HUES48 (cell line): ENCODE results near the gene BAD.

Experiments used
- H3K27ac ChIP-seq: one replicate; pipeline ENCODE4 v1.7.0; 2013; ENCODE audit warnings: low read depth, low read length, inconsistent platforms
- H3K27me3 ChIP-seq: 2 replicates; pipeline ENCODE4 v1.6.1; 2013; ENCODE audit warnings: mild to moderate bottlenecking, low read length; ENCODE audit not compliant: control insufficient read depth, insufficient read depth
- H3K36me3 ChIP-seq: 2 replicates; pipeline ENCODE4 v1.6.1; 2013; ENCODE audit warnings: low read length; ENCODE audit not compliant: control insufficient read depth, insufficient read depth
- H3K4me1 ChIP-seq: 2 replicates; pipeline ENCODE4 v1.6.1; 2013; ENCODE audit warnings: mild to moderate bottlenecking, low read length; ENCODE audit not compliant: control insufficient read depth, insufficient read depth
- H3K4me3 ChIP-seq: 2 replicates; pipeline ENCODE4 v1.5.1; 2013; ENCODE audit warnings: mild to moderate bottlenecking, low read depth, low read length
- H3K9ac ChIP-seq: 2 replicates; pipeline ENCODE4 v1.6.1; 2013; ENCODE audit warnings: mild to moderate bottlenecking, low read depth, low read length, moderate library complexity
- H3K9me3 ChIP-seq: 2 replicates; pipeline ENCODE4 v1.6.1; 2013; ENCODE audit warnings: low read length; ENCODE audit not compliant: control insufficient read depth, insufficient read depth

Gene BAD

GRCh38 chr11:64260147-64260708 lies 24.2 kb downstream of the BAD start:
- H3K27me3 ChIP-seq: no peaks in the 10 kb centered on the region
- peaks cover 93% of the 10 kb centered on the region for H3K36me3 ChIP-seq
- H3K4me1 ChIP-seq: no peaks in the 10 kb centered on the region
- no peak overlapping the region for H3K4me3 ChIP-seq
- no peak overlapping the region for H3K27ac ChIP-seq
- no peaks in the 10 kb centered on the region for H3K9me3 ChIP-seq
- no peak overlapping the region for H3K9ac ChIP-seq

GRCh38 chr11:64259533-64260067 lies 24.9 kb downstream of the BAD start:
- peaks cover 97% of the 10 kb centered on the region for H3K36me3 ChIP-seq
- H3K27me3 ChIP-seq: no peaks in the 10 kb centered on the region

GRCh38 chr11:64258946-64259532 lies 25.4 kb downstream of the BAD start:
- Histone ChIP-seq H3K4me1 (no peaks in the 10 kb centered on the region), H3K27me3 (no peaks in the 10 kb centered on the region), H3K9me3 (no peaks in the 10 kb centered on the region), H3K36me3 (peaks cover 96% of the 10 kb centered on the region), H3K9ac (no peak overlapping the region), H3K27ac (no peak overlapping the region), H3K4me3 (no peak overlapping the region)

More at GRCh38 chr11:64259533-64260067, 24.9 kb downstream of the BAD start:
- no peaks in the 10 kb centered on the region for H3K4me1 ChIP-seq
- H3K9ac ChIP-seq: no peak overlapping the region
- H3K4me3 ChIP-seq: no peak overlapping the region
- no peak overlapping the region for H3K27ac ChIP-seq
- no peaks in the 10 kb centered on the region for H3K9me3 ChIP-seq

GRCh38 chr11:64258356-64258755 lies 26.1 kb downstream of the BAD start:
- Histone ChIP-seq H3K4me1 (0 out of 2 replicates have a peak, but pooled peaks cover 1% of the 10 kb centered on the region), H3K9ac (no peak overlapping the region), H3K4me3 (no peak overlapping the region), H3K27ac (no peak overlapping the region), H3K27me3 (no peaks in the 10 kb centered on the region), H3K36me3 (peaks cover 89% of the 10 kb centered on the region), H3K9me3 (no peaks in the 10 kb centered on the region)

GRCh38 chr11:64256300-64256699 lies 28.2 kb downstream of the BAD start:
- Histone ChIP-seq H3K9ac (no peak overlapping the region), H3K9me3 (no peaks in the 10 kb centered on the region), H3K27ac (no peak overlapping the region), H3K36me3 (peaks cover 71% of the 10 kb centered on the region), H3K4me1 (peaks cover 8% of the 10 kb centered on the region), H3K27me3 (no peaks in the 10 kb centered on the region), H3K4me3 (no peak overlapping the region)

- Histone ChIP-seq H3K4me3 (no peak overlapping the region), H3K9ac (no peak overlapping the region), H3K27ac (no peak overlapping the region), H3K4me1 (peaks cover 13% of the 10 kb centered on the region), H3K36me3 (peaks cover 64% of the 10 kb centered on the region), H3K27me3 (no peaks in the 10 kb centered on the region), H3K9me3 (no peaks in the 10 kb centered on the region)
These were observed 29.0 kb downstream of the BAD start for GRCh38 chr11:64255135-64256128.

- Histone ChIP-seq H3K27ac (no peak overlapping the region), H3K9me3 (no peaks in the 10 kb centered on the region), H3K9ac (no peak overlapping the region), H3K4me1 (peaks cover 24% of the 10 kb centered on the region), H3K36me3 (peaks cover 52% of the 10 kb centered on the region), H3K27me3 (no peaks in the 10 kb centered on the region), H3K4me3 (no peak overlapping the region)
These were observed 30.1 kb downstream of the BAD start for GRCh38 chr11:64254326-64254725.

- peak overlapping the region; percentile 26 for H3K27ac ChIP-seq
- peaks cover 44% of the 10 kb centered on the region for H3K36me3 ChIP-seq
- H3K4me3 ChIP-seq: no peak overlapping the region
- no peaks in the 10 kb centered on the region for H3K9me3 ChIP-seq
- H3K9ac ChIP-seq: no peak overlapping the region
- peaks cover 33% of the 10 kb centered on the region for H3K4me1 ChIP-seq
- H3K27me3 ChIP-seq: no peaks in the 10 kb centered on the region
These were observed 31.0 kb downstream of the BAD start for GRCh38 chr11:64253481-64253880.

GRCh38 chr11:64253043-64253442 lies 31.4 kb downstream of the BAD start:
- H3K27ac ChIP-seq: peak overlapping the region; percentile 26
- H3K27me3 ChIP-seq: no peaks in the 10 kb centered on the region
- peaks cover 37% of the 10 kb centered on the region for H3K4me1 ChIP-seq
- no peaks in the 10 kb centered on the region for H3K9me3 ChIP-seq
- H3K4me3 ChIP-seq: peak overlapping the region; percentile 84
- H3K36me3 ChIP-seq: peaks cover 40% of the 10 kb centered on the region
- H3K9ac ChIP-seq: 0 out of 2 replicates have a peak overlapping the region, but pooled peaks have one; percentile 8

GRCh38 chr11:64252003-64252872 lies 32.2 kb downstream of the BAD start:
- H3K4me1 ChIP-seq: peaks cover 42% of the 10 kb centered on the region

More at GRCh38 chr11:64252003-64252872, 32.2 kb downstream of the BAD start:
- Histone ChIP-seq H3K9ac (peak overlapping the region; percentile 60), H3K27ac (peak overlapping the region; percentile 54), H3K9me3 (no peaks in the 10 kb centered on the region), H3K27me3 (no peaks in the 10 kb centered on the region), H3K36me3 (peaks cover 32% of the 10 kb centered on the region), H3K4me3 (peak overlapping the region; percentile 84)
